WTC11 (cell line): ENCODE results near the gene COG4. TPM values are rescaled to one million over a fixed set of nuclear protein-coding genes. Genes with fewer than 3 reads are reported as not detected.

Source experiments
- ATAC-seq: fragments of 200-7000 bp; cut with Tn5 transposase; 2 replicates; pipeline ENCODE4 v1.10.0; 2021; ENCODE audit warnings: mild to moderate bottlenecking, moderate library complexity
- CTCF ChIA-PET: fragments of 300-600 bp; sonication (Branson Sonifier 250); formaldehyde crosslinking; loops from one replicate; lab custom pipeline; 2021; ENCODE audit warnings: antibody characterized with exemption; lab: Charles Lee
- POLR2A ChIA-PET: fragments of 350-600 bp; sonication (Branson Sonifier 250); formaldehyde crosslinking; loops from one replicate; lab custom pipeline; 2021; ENCODE audit warnings: antibody characterized with exemption; lab: Charles Lee
- DNase-seq: peaks from one replicate; pipeline ENCODE4 v3.0.0; 2021; ENCODE audit warnings: low spot score
- H3K27ac Mint-ChIP-seq: 2 replicates; pipeline ENCODE4 v1.8.0; 2021; ENCODE audit warnings: mixed read lengths
- H3K27me3 Mint-ChIP-seq: 2 replicates; pipeline ENCODE4 v1.8.0; 2021; ENCODE audit warnings: low read depth, mild to moderate bottlenecking, moderate library complexity, mixed read lengths
- H3K36me3 Mint-ChIP-seq: 2 replicates; pipeline ENCODE4 v1.8.0; 2021; ENCODE audit warnings: mixed read lengths
- H3K4me1 Mint-ChIP-seq: 2 replicates; pipeline ENCODE4 v1.8.0; 2022; ENCODE audit warnings: mixed read lengths
- H3K4me3 Mint-ChIP-seq: 2 replicates; pipeline ENCODE4 v1.8.0; 2021; ENCODE audit warnings: mild to moderate bottlenecking, moderate library complexity, mixed read lengths
- H3K9me3 Mint-ChIP-seq: 2 replicates; pipeline ENCODE4 v1.8.0; 2021; ENCODE audit warnings: mixed read lengths
- ATF6 ChIP-seq: sonication (generic); formaldehyde crosslinking; IDR thresholded peaks from 2 replicates; pipeline ENCODE4 v1.8.1; 2023; ENCODE audit warnings: mild to moderate bottlenecking, missing genetic modification reagents
- CDX4 ChIP-seq: fragments of 250-450 bp; sonication (Bioruptor Pico); IDR thresholded peaks from 2 replicates; pipeline ENCODE4 v1.9.0; 2021; ENCODE audit warnings: moderate library complexity, mild to moderate bottlenecking, inconsistent platforms, borderline replicate concordance
- E2F5 ChIP-seq: sonication (generic); formaldehyde crosslinking; IDR thresholded peaks from 2 replicates; pipeline ENCODE4 v1.8.1; 2022; ENCODE audit warnings: mild to moderate bottlenecking, moderate library complexity, missing genetic modification reagents
- ESRRA ChIP-seq: sonication (generic); formaldehyde crosslinking; IDR thresholded peaks from 2 replicates; pipeline ENCODE4 v1.8.1; 2022; ENCODE audit warnings: mild to moderate bottlenecking, missing genetic modification reagents, borderline replicate concordance
- ETV6 ChIP-seq: sonication (generic); formaldehyde crosslinking; IDR thresholded peaks from 2 replicates; pipeline ENCODE4 v1.8.1; 2022; ENCODE audit warnings: mild to moderate bottlenecking, missing genetic modification reagents
- FOXK1 ChIP-seq: sonication (generic); formaldehyde crosslinking; IDR thresholded peaks from 2 replicates; pipeline ENCODE4 v1.8.0; 2022; ENCODE audit warnings: mild to moderate bottlenecking, moderate library complexity, missing genetic modification reagents
- FOXP1 ChIP-seq: sonication (generic); formaldehyde crosslinking; IDR thresholded peaks from 2 replicates; pipeline ENCODE4 v1.8.0; 2022; ENCODE audit warnings: missing genetic modification reagents, mild to moderate bottlenecking, moderate library complexity, borderline replicate concordance
- HMGXB4 ChIP-seq: sonication (generic); formaldehyde crosslinking; IDR thresholded peaks from 2 replicates; pipeline ENCODE4 v1.8.1; 2023; ENCODE audit warnings: mild to moderate bottlenecking, moderate library complexity, missing genetic modification reagents
- IRF1 ChIP-seq: sonication (generic); formaldehyde crosslinking; IDR thresholded peaks from 2 replicates; pipeline ENCODE4 v1.8.0; 2023; ENCODE audit warnings: missing genetic modification reagents
- KAT7 ChIP-seq: sonication (generic); formaldehyde crosslinking; IDR thresholded peaks from 2 replicates; pipeline ENCODE4 v1.8.1; 2023; ENCODE audit warnings: missing genetic modification reagents, mild to moderate bottlenecking, borderline replicate concordance
- OVOL2 ChIP-seq: fragments of 250-450 bp; sonication (Bioruptor Pico); IDR thresholded peaks from 2 replicates; pipeline ENCODE4 v1.9.0; 2021; ENCODE audit warnings: mild to moderate bottlenecking, borderline replicate concordance
- SMAD3 ChIP-seq: sonication (generic); formaldehyde crosslinking; IDR thresholded peaks from 2 replicates; pipeline ENCODE4 v1.8.0; 2022; ENCODE audit warnings: missing genetic modification reagents, mild to moderate bottlenecking, borderline replicate concordance
- STAT6 ChIP-seq: sonication (generic); formaldehyde crosslinking; conservative IDR thresholded peaks from 2 replicates; pipeline ENCODE4 v1.8.1; 2023; ENCODE audit warnings: mild to moderate bottlenecking, low read depth, missing genetic modification reagents, moderate library complexity
- ZNF396 ChIP-seq: fragments of 250-450 bp; sonication (Bioruptor Pico); IDR thresholded peaks from 2 replicates; pipeline ENCODE4 v1.8.0; 2021; ENCODE audit warnings: mild to moderate bottlenecking, moderate library complexity, borderline replicate concordance
- ZNF416 ChIP-seq: fragments of 250-450 bp; sonication (Bioruptor Pico); IDR thresholded peaks from 2 replicates; pipeline ENCODE4 v1.9.0; 2021; ENCODE audit warnings: mild to moderate bottlenecking, inconsistent platforms
- ZNF423 ChIP-seq: fragments of 250-450 bp; sonication (Bioruptor Pico); IDR thresholded peaks from 2 replicates; pipeline ENCODE4 v2.1.2; 2022; ENCODE audit warnings: mild to moderate bottlenecking, moderate library complexity
- total RNA-seq: library from RNA; stranded (reverse); gene quantifications from 3 replicates; pipeline ENCODE4 v1.2.3, GENCODE V29; 2021

Gene COG4
- total RNA-seq, 1 experiment from 2014 or later = 56.6 TPM

- Mint-ChIP-seq H3K36me3 (peaks cover 9% of the 10 kb centered on the region; the same call in 1 of the 2 replicates), H3K4me3 (peak overlapping the region; percentile 99), H3K9me3 (no peaks in the 10 kb centered on the region), H3K27ac (peak overlapping the region; percentile 96), H3K27me3 (no peaks in the 10 kb centered on the region), H3K4me1 (peaks cover 51% of the 10 kb centered on the region)
- ChIA-PET POLR2A (interaction anchor here (1.5 kb wide), 3 partner anchors 10 to 57 kb away, joined by 4 to 7 read pairs (median 4); partner anchors contain the start of gene FCSK), CTCF (interaction anchor here (0.9 to 2.9 kb wide), 5 partner anchors 8 to 88 kb away, joined by 3 to 16 read pairs (median 4); no protein-coding TSS in a partner anchor)
- ATAC-seq = peak; percentile 0; the same call in 1 of the 2 replicates
- DNase-seq = no peak
- TF ChIP-seq ZNF396 (CRISPR knock-in tag) = no peak
- no peak for TF ChIP-seq CDX4 (CRISPR knock-in tag)
- TF ChIP-seq IRF1 (CRISPR knock-in tag) = no peak
- TF ChIP-seq ATF6 = no peak
- TF ChIP-seq KAT7 (CRISPR knock-in tag) = no peak
- TF ChIP-seq HMGXB4 (CRISPR knock-in tag) = no peak
- TF ChIP-seq OVOL2 (CRISPR knock-in tag) = no peak
- TF ChIP-seq E2F5 (CRISPR knock-in tag) = no peak
- no peak for TF ChIP-seq ESRRA (CRISPR knock-in tag)
- no peak for TF ChIP-seq ZNF416
These were observed 85.5 kb downstream of the COG4 start for GRCh38 chr16:70437582-70438557.

- ATAC-seq = peak; percentile 22
- peak overlapping the region; percentile 96 for H3K27ac Mint-ChIP-seq
- POLR2A ChIA-PET = no interaction called here
- peaks cover 9% of the 10 kb centered on the region; the same call in 1 of the 2 replicates for H3K36me3 Mint-ChIP-seq
- H3K27me3 Mint-ChIP-seq = no peaks in the 10 kb centered on the region
- DNase-seq = peak; percentile 68
- H3K4me1 Mint-ChIP-seq = peaks cover 56% of the 10 kb centered on the region
- no peaks in the 10 kb centered on the region for H3K9me3 Mint-ChIP-seq
- H3K4me3 Mint-ChIP-seq = peak overlapping the region; percentile 99
- TF ChIP-seq E2F5 (CRISPR knock-in tag) (no peak), FOXP1 (CRISPR knock-in tag) (no peak; the same call in 1 of the 2 replicates), FOXK1 (CRISPR knock-in tag) (peak; percentile 89), ETV6 (peak; percentile 47; the same call in 1 of the 2 replicates), STAT6 (CRISPR knock-in tag) (no peak), SMAD3 (no peak), ZNF423 (CRISPR knock-in tag) (peak; percentile 31; the same call in 1 of the 2 replicates)
- TF ChIP-seq, all 79 proteins: peak for 3
- CTCF ChIA-PET = interaction anchor here (1.0 to 2.9 kb wide), 3 partner anchors 7 to 34 kb away, joined by 3 to 16 read pairs (median 4); no protein-coding TSS in a partner anchor
These were observed 86.3 kb downstream of the COG4 start for GRCh38 chr16:70437017-70437581.
